DOHH2 (cell line): ENCODE results near the gene CYP2C18.
"Not testable (repeated sequence)": the region's sequence is repeated elsewhere in the genome, so short reads cannot be mapped to it uniquely, and the experiment has no call there.

Experiments
- H3F3A ChIP-seq: fragments of 200-600 bp; sonication (generic), shearing (Covaris generic); 2 replicates; pipeline ENCODE4 v1.6.0; 2016; ENCODE audit warnings: antibody characterized with exemption, mild to moderate bottlenecking; ENCODE audit not compliant: control insufficient read depth, insufficient read depth
- H3K27ac ChIP-seq: fragments of 200-600 bp; sonication (generic); 2 replicates; pipeline ENCODE4 v1.5.1; 2014; ENCODE audit warnings: low read depth, mild to moderate bottlenecking, low read length, moderate library complexity
- H3K27me3 ChIP-seq: fragments of 200-600 bp; sonication (generic); 2 replicates; pipeline ENCODE4 v1.6.1; 2014; ENCODE audit warnings: mild to moderate bottlenecking, low read length, mixed read lengths; ENCODE audit not compliant: control insufficient read depth
- H3K36me3 ChIP-seq: fragments of 200-600 bp; sonication (generic); 2 replicates; pipeline ENCODE4 v1.6.1; 2014; ENCODE audit warnings: mild to moderate bottlenecking, low read length, moderate library complexity, mixed read lengths; ENCODE audit not compliant: control insufficient read depth
- H3K4me1 ChIP-seq: fragments of 200-600 bp; sonication (generic); 2 replicates; pipeline ENCODE4 v1.6.1; 2014; ENCODE audit warnings: mild to moderate bottlenecking, low read length, mixed read lengths; ENCODE audit not compliant: control insufficient read depth
- H3K4me2 ChIP-seq: fragments of 200-600 bp; sonication (generic); 2 replicates; pipeline ENCODE4 v1.6.0; 2014; ENCODE audit warnings: mild to moderate bottlenecking, low read length, moderate library complexity
- H3K4me3 ChIP-seq: fragments of 200-600 bp; sonication (generic); 2 replicates; pipeline ENCODE4 v1.5.1; 2014; ENCODE audit warnings: mild to moderate bottlenecking, low read length, mixed read lengths
- H3K79me2 ChIP-seq: fragments of 200-600 bp; sonication (generic); 2 replicates; pipeline ENCODE4 v1.6.1; 2014; ENCODE audit warnings: mild to moderate bottlenecking, low read length, mixed read lengths; ENCODE audit not compliant: control insufficient read depth
- H3K9me2 ChIP-seq: fragments of 200-600 bp; sonication (generic); replicated peaks from 2 replicates; pipeline ENCODE4 v1.6.1; 2014; ENCODE audit warnings: mild to moderate bottlenecking, low read length, mixed read lengths; ENCODE audit not compliant: control insufficient read depth
- H3K9me3 ChIP-seq: fragments of 200-600 bp; sonication (generic); 2 replicates; pipeline ENCODE4 v1.6.1; 2014; ENCODE audit warnings: antibody characterized with exemption, low read length, mixed read lengths; ENCODE audit not compliant: control insufficient read depth, insufficient read depth
- H4K20me1 ChIP-seq: fragments of 200-600 bp; sonication (generic); 2 replicates; pipeline ENCODE4 v1.6.0; 2014; ENCODE audit warnings: low read depth, mild to moderate bottlenecking, antibody characterized with exemption, low read length, moderate library complexity; ENCODE audit not compliant: control insufficient read depth, insufficient read depth
- EZH2phosphoT487 ChIP-seq: fragments of 200-600 bp; sonication (generic); IDR thresholded peaks from 2 replicates; pipeline ENCODE4 v1.6.1; 2017; ENCODE audit warnings: borderline replicate concordance, mild to moderate bottlenecking, antibody characterized with exemption, low read length, moderate library complexity, mixed read lengths
- TF ChIP-seq, protein P1 (sequence below): fragments of 200-600 bp; sonication (generic); IDR thresholded peaks from one replicate; pipeline ENCODE4 v1.5.1; 2014; ENCODE audit warnings: antibody characterized with exemption, mild to moderate bottlenecking, low read depth, low read length; ENCODE audit not compliant: poor library complexity, severe bottlenecking

Gene CYP2C18

GRCh38 chr10:94677691-94678090 is 5.8 kb upstream of the CYP2C18 start:
- Histone ChIP-seq H3K4me2 (no peak overlapping the region), H3K9me2 (no peaks in the 10 kb centered on the region), H3K27me3 (no peaks in the 10 kb centered on the region), H3K4me1 (no peaks in the 10 kb centered on the region), H3K4me3 (no peak overlapping the region), H3K79me2 (no peaks in the 10 kb centered on the region), H4K20me1 (no peaks in the 10 kb centered on the region), H3K27ac (no peak overlapping the region), H3F3A (no peaks in the 10 kb centered on the region), H3K9me3 (no peaks in the 10 kb centered on the region), H3K36me3 (no peaks in the 10 kb centered on the region)
- TF ChIP-seq, protein P1, sequence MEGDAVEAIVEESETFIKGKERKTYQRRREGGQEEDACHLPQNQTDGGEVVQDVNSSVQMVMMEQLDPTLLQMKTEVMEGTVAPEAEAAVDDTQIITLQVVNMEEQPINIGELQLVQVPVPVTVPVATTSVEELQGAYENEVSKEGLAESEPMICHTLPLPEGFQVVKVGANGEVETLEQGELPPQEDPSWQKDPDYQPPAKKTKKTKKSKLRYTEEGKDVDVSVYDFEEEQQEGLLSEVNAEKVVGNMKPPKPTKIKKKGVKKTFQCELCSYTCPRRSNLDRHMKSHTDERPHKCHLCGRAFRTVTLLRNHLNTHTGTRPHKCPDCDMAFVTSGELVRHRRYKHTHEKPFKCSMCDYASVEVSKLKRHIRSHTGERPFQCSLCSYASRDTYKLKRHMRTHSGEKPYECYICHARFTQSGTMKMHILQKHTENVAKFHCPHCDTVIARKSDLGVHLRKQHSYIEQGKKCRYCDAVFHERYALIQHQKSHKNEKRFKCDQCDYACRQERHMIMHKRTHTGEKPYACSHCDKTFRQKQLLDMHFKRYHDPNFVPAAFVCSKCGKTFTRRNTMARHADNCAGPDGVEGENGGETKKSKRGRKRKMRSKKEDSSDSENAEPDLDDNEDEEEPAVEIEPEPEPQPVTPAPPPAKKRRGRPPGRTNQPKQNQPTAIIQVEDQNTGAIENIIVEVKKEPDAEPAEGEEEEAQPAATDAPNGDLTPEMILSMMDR = no peak
- TF ChIP-seq EZH2phosphoT487 = no peak

DNA sequence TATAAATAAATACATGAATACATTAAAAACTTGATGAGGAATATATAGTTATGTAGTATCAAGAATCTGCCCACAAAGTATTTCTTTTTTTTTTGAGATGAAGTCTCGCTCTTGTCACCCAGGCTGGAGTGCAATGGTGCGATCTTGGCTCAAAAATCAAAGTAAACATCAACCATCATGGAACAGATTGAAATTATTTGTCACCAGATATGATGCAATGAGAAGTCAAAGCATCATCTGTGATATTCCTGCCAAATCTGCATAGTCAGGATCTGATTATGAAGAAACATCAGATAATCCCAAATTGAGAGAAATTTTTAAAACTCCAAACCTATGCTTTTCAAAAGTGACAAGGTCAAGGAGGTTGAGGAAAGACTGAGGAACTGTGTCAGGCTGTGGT is 5.1 kb upstream of the CYP2C18 start:
- Histone ChIP-seq H3K9me3 (no peaks in the 10 kb centered on the region), H4K20me1 (no peaks in the 10 kb centered on the region), H3K36me3 (no peaks in the 10 kb centered on the region), H3K4me1 (no peaks in the 10 kb centered on the region), H3K27me3 (no peaks in the 10 kb centered on the region), H3K27ac (no peak overlapping the region), H3K4me2 (no peak overlapping the region), H3F3A (no peaks in the 10 kb centered on the region), H3K79me2 (no peaks in the 10 kb centered on the region), H3K9me2 (no peaks in the 10 kb centered on the region), H3K4me3 (no peak overlapping the region)
- no peak for TF ChIP-seq EZH2phosphoT487

DNA sequence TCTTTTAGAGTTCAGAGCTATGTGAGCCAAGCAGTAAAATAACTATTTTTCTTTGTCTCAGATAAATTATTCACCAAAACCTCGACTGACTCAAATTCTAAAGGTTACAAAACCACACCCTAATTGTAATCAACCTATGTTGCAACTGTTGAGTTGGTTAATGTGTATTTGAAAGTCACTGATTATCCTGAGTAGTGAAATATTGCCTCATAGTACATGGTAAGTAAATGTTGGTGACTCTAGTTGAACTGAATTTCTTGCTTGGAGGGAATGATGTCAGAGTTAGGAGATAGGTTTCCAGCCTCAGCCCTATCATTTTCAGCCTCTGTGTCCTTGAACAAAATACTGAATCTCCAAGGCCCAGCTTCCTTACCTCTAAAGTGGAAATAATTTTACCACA is 3.0 kb upstream of the CYP2C18 start:
- H3F3A ChIP-seq = no peaks in the 10 kb centered on the region
- H3K4me1 ChIP-seq = no peaks in the 10 kb centered on the region
- no peaks in the 10 kb centered on the region for H3K79me2 ChIP-seq
- no peak overlapping the region for H3K4me2 ChIP-seq
- no peaks in the 10 kb centered on the region for H3K9me3 ChIP-seq
- TF ChIP-seq, protein P1 = no peak
- TF ChIP-seq EZH2phosphoT487 = no peak
- no peak overlapping the region for H3K4me3 ChIP-seq
- H3K27me3 ChIP-seq = no peaks in the 10 kb centered on the region
- H3K27ac ChIP-seq = no peak overlapping the region
- no peaks in the 10 kb centered on the region for H3K9me2 ChIP-seq
- H4K20me1 ChIP-seq = no peaks in the 10 kb centered on the region
- H3K36me3 ChIP-seq = no peaks in the 10 kb centered on the region

- not testable (repeated sequence) for H3K27me3 ChIP-seq, H3K79me2 ChIP-seq, H3K9me2 ChIP-seq, H4K20me1 ChIP-seq, H3K4me3 ChIP-seq, H3K4me2 ChIP-seq, H3F3A ChIP-seq, H3K27ac ChIP-seq, H3K36me3 ChIP-seq, H3K4me1 ChIP-seq, H3K9me3 ChIP-seq
These were observed 893 bp upstream of the CYP2C18 start for GRCh38 chr10:94682636-94683035.
